ENCODE results near the gene ZNF277. TPM values are rescaled to one million over a fixed set of nuclear protein-coding genes. Genes with fewer than 3 reads are reported as not detected.

Gene ZNF277
- total RNA-seq, 2 donors from 2014 or later = 20.3 to 20.4 TPM

DNA sequence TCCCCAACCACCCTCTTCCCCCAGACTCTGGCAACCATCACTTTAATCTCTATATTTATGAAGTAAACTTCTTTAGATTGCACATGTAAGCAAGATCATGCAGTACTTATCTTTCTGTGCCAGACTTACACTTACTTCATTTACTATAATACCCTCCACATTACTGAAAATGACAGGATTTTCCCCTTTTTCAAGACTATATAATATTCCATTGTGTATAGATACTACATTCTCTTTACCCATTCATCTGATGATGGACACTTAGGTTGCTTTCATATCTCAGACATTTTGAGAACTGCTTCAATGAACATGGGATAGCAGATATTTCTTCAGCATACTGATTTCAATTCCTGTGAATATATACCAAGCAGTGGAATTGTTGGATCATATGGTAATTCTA lies 4.7 kb upstream of the ZNF277 start:
- TF ChIP-seq, protein P1, sequence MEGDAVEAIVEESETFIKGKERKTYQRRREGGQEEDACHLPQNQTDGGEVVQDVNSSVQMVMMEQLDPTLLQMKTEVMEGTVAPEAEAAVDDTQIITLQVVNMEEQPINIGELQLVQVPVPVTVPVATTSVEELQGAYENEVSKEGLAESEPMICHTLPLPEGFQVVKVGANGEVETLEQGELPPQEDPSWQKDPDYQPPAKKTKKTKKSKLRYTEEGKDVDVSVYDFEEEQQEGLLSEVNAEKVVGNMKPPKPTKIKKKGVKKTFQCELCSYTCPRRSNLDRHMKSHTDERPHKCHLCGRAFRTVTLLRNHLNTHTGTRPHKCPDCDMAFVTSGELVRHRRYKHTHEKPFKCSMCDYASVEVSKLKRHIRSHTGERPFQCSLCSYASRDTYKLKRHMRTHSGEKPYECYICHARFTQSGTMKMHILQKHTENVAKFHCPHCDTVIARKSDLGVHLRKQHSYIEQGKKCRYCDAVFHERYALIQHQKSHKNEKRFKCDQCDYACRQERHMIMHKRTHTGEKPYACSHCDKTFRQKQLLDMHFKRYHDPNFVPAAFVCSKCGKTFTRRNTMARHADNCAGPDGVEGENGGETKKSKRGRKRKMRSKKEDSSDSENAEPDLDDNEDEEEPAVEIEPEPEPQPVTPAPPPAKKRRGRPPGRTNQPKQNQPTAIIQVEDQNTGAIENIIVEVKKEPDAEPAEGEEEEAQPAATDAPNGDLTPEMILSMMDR (conservative IDR thresholded peaks at IDR 0.05) = no peak
- Histone ChIP-seq H3K4me1 (ENCODE audit: control insufficient read depth, insufficient read depth, low read length) (no peaks in the 10 kb centered on the region), H3K9me3 (ENCODE audit: control insufficient read depth, low read length) (no peaks in the 10 kb centered on the region), H3K4me3 (ENCODE audit: low read length) (no peak overlapping the region), H3K27ac (ENCODE audit: low read depth, low read length) (no peak overlapping the region), H3K27me3 (ENCODE audit: control insufficient read depth, insufficient read depth, low read length, poor library complexity, severe bottlenecking) (no peaks in the 10 kb centered on the region), H3K9ac (ENCODE audit: extremely low read depth, low read length, poor library complexity, severe bottlenecking) (no peak overlapping the region), H3K36me3 (ENCODE audit: control insufficient read depth, insufficient read depth, low read length) (no peaks in the 10 kb centered on the region)
- H3K9me3 Mint-ChIP-seq = peaks cover 2% of the 10 kb centered on the region
- H3K36me3 Mint-ChIP-seq (ENCODE audit: low read depth) = no peaks in the 10 kb centered on the region
- no peaks in the 10 kb centered on the region for H3K27me3 Mint-ChIP-seq (ENCODE audit: insufficient read depth)
- peaks cover 29% of the 10 kb centered on the region for H3K4me1 Mint-ChIP-seq
- no peak overlapping the region for H3K27ac Mint-ChIP-seq
- H3K4me3 Mint-ChIP-seq = no peak overlapping the region
- DNase-seq = no peak

DNA sequence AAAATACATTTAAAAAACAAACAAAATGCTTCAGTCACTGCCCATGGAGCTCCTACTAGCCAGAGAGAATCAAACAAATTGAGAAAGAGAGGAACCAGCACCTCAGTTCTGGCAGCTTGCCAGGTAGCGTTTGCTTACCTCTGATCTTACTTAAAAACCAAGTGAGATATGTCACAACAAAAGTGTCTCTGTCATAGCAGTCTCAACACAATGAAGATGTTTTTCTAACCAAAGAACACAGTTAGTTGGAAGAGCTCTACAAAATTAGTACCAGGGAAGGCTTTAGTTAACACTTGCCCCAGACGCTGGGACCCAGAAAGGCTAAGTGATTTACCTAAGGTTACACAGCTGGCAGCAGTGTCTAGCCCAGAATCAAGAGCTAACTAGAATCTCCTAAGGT lies 3.7 kb upstream of the ZNF277 start:
- H3K27ac ChIP-seq (ENCODE audit: low read depth, low read length) = no peak overlapping the region
- no peak overlapping the region for H3K4me3 Mint-ChIP-seq
- no peak overlapping the region for H3K4me3 ChIP-seq (ENCODE audit: low read length)
- peaks cover 33% of the 10 kb centered on the region for H3K4me1 Mint-ChIP-seq
- H3K27ac Mint-ChIP-seq = no peak overlapping the region
- H3K36me3 Mint-ChIP-seq (ENCODE audit: low read depth) = no peaks in the 10 kb centered on the region
- no peaks in the 10 kb centered on the region for H3K9me3 ChIP-seq (ENCODE audit: control insufficient read depth, low read length)
- no peak overlapping the region for H3K9ac ChIP-seq (ENCODE audit: extremely low read depth, low read length, poor library complexity, severe bottlenecking)
- no peak for DNase-seq
- no peaks in the 10 kb centered on the region for H3K27me3 Mint-ChIP-seq (ENCODE audit: insufficient read depth)
- H3K4me1 ChIP-seq (ENCODE audit: control insufficient read depth, insufficient read depth, low read length) = no peaks in the 10 kb centered on the region
- H3K9me3 Mint-ChIP-seq = peaks cover 2% of the 10 kb centered on the region
- H3K36me3 ChIP-seq (ENCODE audit: control insufficient read depth, insufficient read depth, low read length) = no peaks in the 10 kb centered on the region
- TF ChIP-seq, protein P1 (conservative IDR thresholded peaks at IDR 0.05) = no peak
- WGBS, 2 experiments (ENCODE audit: insufficient coverage in 1 of 2, insufficient read length in 1 of 2) = 85% methylated on average over 2 of the region's 2 CpGs; no CpG with 5 or more reads in 1 of the 2 experiments
- H3K27me3 ChIP-seq (ENCODE audit: control insufficient read depth, insufficient read depth, low read length, poor library complexity, severe bottlenecking) = no peaks in the 10 kb centered on the region

DNA sequence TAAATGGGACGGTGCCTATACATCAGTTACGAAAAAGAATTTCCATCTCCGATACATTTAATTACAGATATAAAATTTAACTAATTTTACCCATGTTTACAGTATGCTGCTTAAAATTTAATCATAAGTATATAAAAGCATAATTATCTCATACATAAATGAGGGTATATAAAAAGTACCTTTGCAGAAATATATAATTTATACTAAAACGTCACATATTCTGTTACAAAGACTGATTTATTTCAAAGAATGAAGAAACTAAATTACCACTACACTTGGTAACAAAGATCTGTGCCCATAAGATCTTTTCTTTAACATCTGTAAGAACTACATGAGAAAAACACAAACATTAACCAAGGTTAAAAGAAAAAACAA lies 3.1 kb upstream of the ZNF277 start:
- peaks cover 2% of the 10 kb centered on the region for H3K9me3 Mint-ChIP-seq
- H3K4me3 Mint-ChIP-seq = no peak overlapping the region
- H3K4me1 Mint-ChIP-seq = peaks cover 28% of the 10 kb centered on the region
- TF ChIP-seq, protein P1 (conservative IDR thresholded peaks at IDR 0.05) = no peak
- WGBS, 2 experiments (ENCODE audit: insufficient coverage in 1 of 2, insufficient read length in 1 of 2) = 66% methylated on average over 4 of the region's 4 CpGs; no CpG with 5 or more reads in 1 of the 2 experiments
- H3K27ac Mint-ChIP-seq = no peak overlapping the region
- no peak overlapping the region for H3K27ac ChIP-seq (ENCODE audit: low read depth, low read length)
- no peaks in the 10 kb centered on the region for H3K36me3 ChIP-seq (ENCODE audit: control insufficient read depth, insufficient read depth, low read length)
- H3K9me3 ChIP-seq (ENCODE audit: control insufficient read depth, low read length) = no peaks in the 10 kb centered on the region
- no peaks in the 10 kb centered on the region for H3K4me1 ChIP-seq (ENCODE audit: control insufficient read depth, insufficient read depth, low read length)
- no peaks in the 10 kb centered on the region for H3K27me3 ChIP-seq (ENCODE audit: control insufficient read depth, insufficient read depth, low read length, poor library complexity, severe bottlenecking)
- no peak for DNase-seq
- H3K4me3 ChIP-seq (ENCODE audit: low read length) = peak overlapping the region; percentile 98
- H3K27me3 Mint-ChIP-seq (ENCODE audit: insufficient read depth) = no peaks in the 10 kb centered on the region
- H3K36me3 Mint-ChIP-seq (ENCODE audit: low read depth) = no peaks in the 10 kb centered on the region
- no peak overlapping the region for H3K9ac ChIP-seq (ENCODE audit: extremely low read depth, low read length, poor library complexity, severe bottlenecking)

All from endodermal cell (in vitro differentiated cells).